Medulla oblongata (tissue), 1 donor: Measurements from ENCODE around the gene TNFAIP8L1.

Experiments
- DNase-seq: peaks from one replicate; pipeline ENCODE4 v3.0.0-alpha.2; 2015; ENCODE audit errors: extremely low spot score

Gene TNFAIP8L1

GRCh38 chr19:4609878-4610511 is 29.3 kb upstream of the TNFAIP8L1 start:
- DNase-seq: peak; percentile 42

GRCh38 chr19:4613254-4613751 is 26.0 kb upstream of the TNFAIP8L1 start:
- DNase-seq: no peak

- DNase-seq: no peak
Observed at GRCh38 chr19:4618019-4618418, 21.3 kb upstream of the TNFAIP8L1 start.

GRCh38 chr19:4619668-4620294 is 19.5 kb upstream of the TNFAIP8L1 start:
- DNase-seq: no peak

DNA sequence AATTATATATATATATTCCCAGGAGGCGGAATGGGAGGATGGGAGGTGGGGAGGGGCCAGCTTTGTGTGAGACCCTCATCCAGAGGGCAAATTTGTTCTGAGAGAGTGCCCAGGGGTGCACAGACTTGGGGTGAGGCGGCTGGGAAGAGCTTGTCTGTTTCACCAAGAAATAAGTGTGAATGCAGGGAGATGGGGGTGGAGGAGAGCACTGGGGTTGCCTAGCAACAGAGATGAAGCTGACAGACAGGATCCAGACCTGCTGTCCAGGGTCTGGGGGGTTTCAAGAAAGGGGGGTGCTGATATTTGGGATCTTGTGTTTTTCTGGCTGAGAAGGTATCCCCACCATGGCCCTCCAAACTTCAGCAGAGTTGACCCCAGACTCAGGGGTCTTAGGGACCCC is 18.6 kb upstream of the TNFAIP8L1 start:
- no peak for DNase-seq

GRCh38 chr19:4622695-4623421 is 16.5 kb upstream of the TNFAIP8L1 start:
- no peak for DNase-seq

GRCh38 chr19:4624301-4624700 is 15.0 kb upstream of the TNFAIP8L1 start:
- no peak for DNase-seq

- DNase-seq: no peak
Observed at GRCh38 chr19:4624733-4625362, 14.5 kb upstream of the TNFAIP8L1 start.

DNA sequence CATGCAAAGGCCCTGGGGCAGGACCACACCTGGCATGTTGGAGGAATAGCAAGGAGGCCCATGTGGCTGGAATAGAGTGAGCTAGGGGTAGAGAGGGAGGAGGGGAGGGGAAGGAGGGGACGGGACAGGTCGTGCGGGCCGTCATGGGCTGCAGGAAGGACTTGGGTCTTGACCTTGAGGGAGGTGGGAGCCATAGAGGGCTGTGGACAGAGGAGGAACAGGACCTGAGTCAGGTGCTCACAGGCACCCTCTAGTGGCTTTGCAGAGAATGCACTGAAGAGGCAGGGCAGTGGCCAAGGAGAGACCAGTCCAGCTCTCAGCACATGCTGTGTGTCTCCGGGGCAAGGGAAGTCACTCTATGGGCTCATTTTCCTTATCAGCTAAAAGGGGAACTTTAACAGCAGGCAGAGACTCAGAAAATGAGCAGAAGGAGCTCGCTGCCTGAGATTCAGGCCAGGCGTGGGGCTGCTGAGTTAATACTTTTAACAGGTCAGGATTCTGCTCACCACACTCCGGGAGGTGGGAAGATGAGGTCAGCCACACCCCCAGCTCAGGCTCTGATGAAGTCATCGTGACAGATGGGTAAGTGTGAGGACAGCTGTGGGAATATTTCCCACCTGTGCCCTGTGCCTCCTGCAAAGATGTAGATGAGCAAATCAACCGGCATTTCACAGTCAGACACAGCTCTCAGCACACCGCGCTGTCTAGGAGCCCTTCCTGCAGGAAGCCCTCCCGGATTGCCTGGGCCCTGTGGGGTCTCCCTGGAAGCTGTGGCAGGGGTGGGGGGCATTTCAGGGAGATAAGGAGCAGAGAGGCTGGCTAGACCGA is 6.0 kb upstream of the TNFAIP8L1 start:
- peak; percentile 68 for DNase-seq

- DNase-seq: no peak
Observed at GRCh38 chr19:4635754-4636116, 3.6 kb upstream of the TNFAIP8L1 start.

DNA sequence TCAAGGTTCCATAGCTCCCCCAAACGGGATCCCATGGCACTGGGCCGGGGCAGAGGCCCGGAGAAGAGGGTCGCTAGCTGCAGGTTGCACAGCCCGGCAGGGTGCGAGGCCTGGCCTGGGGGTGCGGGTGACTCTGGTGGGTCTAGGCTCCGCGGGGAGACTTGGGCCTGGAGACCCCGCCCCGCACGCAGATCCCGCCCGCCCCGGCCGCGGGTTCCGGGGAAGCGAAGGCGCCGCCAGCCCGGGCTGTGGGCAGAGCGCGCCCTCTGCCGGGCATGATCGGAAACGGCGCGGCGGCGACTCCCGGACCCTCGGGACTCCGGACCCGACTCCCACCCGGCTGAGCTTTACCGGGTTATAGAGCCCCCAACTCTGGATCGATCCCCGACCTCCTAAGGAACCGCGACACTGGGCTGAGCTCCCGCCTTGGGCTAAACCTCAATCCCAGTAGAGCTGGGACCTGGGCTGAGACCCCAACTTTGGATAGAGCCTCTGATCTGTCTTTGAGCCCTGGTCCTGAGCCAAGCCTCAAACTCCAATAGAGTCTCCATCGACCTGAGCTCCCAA is 3.1 kb upstream of the TNFAIP8L1 start:
- peak; percentile 27 for DNase-seq

GRCh38 chr19:4636761-4637160 is 2.6 kb upstream of the TNFAIP8L1 start:
- DNase-seq: no peak

- DNase-seq: no peak
Observed at GRCh38 chr19:4638317-4638716, 999 bp upstream of the TNFAIP8L1 start.

DNA sequence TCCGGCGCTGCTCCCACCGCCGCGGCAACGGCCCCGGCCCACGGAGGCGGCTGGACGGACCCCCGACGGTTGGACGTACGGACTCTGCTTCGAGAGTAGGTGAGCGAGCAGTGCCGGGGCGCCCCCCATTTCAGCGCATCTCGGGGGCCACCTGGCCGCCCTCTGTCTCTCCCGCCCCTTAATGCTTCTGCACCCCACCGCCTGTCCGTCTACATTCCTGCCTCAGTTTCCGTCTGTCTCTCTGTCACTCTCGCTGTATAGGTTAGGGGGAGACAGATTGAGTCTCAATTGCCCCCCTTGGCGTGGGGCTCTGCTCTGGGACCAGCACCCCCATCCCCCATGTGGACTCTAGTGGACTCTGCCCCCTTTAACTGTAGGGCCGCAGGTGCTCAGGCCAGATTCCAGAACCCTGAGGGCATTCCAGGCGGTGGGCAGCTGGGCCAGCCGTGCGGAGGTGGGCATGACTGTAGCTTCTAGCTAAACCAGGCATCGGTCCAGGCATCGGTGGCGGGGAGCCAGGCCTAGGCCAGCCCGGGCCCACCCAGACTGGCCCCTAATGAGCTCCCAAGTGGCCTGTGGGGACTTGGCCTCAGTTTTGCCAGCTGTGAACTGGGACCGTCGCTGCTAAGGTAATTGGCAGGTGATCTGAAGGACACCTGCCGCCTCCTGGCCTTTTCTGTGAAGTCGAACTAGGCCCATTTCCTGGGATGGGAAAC is 373 bp downstream of the TNFAIP8L1 start:
- DNase-seq: no peak

DNA sequence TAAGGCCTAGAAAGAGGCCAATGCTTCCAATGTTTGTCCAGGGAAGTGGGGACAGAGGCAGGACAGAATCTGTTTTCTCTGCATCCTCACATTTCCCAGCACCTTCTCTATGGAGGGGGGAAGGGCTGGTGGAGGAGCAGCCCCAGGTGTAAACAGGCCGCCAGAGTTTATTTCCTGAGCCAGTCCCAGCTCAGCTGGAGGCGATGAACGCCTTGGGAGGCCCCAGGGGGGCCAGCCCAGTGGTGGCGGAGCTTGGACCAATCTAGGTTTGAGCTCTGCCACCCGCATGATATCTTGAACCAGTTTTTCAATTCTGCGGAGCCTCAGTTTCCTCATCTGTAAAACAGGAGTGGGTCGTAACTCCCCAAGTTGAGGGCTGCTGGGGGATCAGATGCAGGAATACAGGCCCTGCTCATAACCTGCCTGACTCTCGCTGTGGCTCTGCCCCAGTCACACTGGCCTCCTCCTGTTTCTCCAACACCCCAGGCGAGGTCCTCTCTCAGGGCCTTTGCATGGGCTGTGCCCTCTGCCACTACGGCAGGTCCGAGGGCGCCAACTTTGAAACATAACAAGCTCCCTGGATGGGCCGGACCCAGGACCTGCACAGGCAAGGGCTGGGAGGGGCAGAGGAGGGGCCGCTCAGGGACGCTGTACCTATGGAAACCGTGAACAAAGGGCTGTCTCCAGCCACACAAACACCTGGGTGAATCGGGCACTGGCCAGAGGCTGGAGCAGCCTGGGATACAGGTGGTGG is 1.1 kb downstream of the TNFAIP8L1 start:
- no peak for DNase-seq

DNA sequence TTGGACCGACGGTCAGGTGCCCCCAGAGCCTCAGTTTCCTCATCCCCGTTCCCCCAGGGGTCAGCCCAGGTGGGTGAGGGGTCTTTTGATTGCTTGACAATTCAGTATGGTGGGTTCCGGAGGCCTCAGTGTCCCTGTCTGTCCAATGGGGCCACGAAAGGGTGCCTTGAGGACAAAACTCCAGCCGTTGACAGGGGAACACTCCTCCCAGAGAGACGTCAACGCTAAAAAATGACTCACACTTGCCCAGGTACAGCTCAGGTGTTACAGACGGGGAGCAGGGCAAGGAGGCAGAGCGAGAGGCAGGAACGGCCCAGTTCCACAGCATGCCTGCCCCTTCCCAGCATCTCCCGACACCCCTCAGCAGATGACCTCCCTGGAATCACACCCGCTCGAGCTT is 1.8 kb downstream of the TNFAIP8L1 start:
- DNase-seq: no peak

DNA sequence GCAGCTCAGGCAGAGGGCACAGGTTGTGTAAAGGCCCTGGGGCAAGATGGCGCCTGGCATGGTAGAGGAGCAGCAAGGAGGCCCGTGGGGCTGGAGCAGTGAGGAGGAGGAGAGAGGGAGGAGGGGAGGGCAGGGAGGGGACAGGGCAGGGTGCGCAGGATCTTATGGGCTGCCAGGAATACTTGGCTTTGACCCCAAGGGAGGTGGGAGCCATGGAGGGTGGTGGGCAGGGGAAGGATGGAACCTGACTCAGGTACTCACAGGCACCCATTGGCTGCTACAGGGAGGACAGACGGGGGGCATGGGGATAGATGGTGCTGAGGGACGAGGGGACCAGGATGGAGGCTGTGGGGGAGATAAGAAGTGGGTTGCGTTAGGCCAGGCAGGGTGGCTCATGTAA is 3.3 kb downstream of the TNFAIP8L1 start:
- DNase-seq: no peak

DNA sequence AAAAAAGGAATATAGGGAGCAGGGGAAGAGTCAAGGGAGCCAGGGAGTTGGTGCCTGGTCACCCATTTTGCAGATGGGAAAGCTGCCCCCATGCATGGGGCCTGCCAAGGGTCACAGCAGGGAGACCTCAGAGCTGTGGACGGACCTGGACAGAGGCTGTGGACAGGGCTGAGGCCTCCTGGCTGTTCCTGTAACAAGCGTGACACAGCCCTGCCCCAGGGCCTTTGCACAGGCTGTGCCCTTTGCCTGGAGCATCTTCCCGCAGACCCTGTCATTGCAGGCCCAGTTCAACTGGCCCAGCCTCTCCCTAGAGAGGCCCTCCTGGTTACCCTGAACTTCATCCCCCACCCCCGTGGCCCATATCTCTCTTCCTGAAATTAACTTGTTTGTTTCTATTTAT is 6.4 kb downstream of the TNFAIP8L1 start:
- DNase-seq: no peak

DNA sequence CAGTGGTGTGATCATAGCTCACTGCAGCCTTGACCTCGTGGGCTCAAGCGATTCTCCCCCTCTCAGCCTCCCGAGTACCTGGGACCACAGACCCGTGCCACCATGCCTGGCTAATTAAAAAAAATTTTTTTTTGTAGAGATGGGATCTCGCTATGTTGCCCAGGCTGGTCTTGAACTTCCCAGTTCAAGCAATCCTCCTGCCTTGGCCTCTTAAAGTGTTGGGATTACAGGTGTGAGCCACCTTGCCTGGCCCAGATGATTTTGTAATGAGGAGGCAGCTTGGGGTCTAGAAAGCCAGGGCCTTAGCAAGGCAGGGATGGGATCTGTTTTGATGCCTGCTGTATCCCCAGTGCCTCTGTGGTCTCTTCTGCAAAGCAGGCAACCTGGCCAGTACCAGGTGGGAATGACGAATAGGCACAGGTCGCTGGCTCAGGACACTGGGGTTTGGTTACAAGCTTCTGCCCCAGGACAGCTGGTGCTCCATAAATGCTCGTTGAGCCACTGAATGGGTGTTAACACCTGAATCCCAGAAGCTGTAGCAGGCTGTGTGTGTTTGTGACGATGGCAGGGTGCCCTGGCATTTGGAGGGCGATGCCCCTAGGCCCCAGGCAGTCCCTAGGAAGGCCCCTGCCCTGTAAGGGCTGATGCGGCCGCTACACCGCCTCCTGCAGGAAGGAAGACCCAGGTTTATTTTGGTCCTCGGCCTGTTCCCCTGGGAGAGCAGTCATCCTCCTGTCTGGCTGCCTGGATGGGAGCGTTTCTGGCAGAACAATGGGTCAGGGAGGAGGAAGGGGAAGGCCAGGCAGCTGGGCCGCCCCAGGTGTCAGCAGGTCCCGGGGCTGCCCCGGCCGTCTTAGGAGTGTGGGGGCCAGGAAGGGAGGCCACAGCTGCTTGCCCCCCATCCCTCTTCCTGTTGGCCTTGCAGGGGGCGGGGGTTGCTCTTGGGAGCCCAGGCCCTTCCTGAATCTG is 8.6 kb downstream of the TNFAIP8L1 start:
- DNase-seq: no peak
